HG03066 (cell line): Measurements from ENCODE around the gene GSTK1.

Source experiments
- ATAC-seq: cut with Tn5 transposase; IDR thresholded peaks from one replicate; pipeline ENCODE4 v1.9.1; 2021; ENCODE audit warnings: low read depth; ENCODE audit not compliant: unreplicated experiment

The GSTK1 gene

DNA sequence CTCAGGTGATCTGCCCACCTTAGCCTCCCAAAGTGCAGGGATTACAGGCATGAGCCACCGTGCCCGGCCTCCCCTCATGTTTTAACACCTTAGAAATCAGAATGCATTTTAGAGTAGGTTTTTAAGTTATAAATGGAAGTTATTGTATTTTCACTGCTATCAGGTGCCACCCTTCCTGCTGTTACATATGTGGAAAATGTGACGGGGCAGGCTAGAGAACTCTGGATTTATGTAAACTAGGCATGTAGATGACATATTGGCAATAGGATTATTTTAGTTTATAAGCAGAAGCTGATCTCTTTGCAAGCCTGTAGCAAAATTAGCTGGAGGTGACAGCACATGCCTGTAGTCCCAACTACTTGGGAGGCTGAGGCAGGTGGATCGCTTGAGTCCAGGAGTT lies 27.1 kb downstream of the GSTK1 start:
- no peak for ATAC-seq

DNA sequence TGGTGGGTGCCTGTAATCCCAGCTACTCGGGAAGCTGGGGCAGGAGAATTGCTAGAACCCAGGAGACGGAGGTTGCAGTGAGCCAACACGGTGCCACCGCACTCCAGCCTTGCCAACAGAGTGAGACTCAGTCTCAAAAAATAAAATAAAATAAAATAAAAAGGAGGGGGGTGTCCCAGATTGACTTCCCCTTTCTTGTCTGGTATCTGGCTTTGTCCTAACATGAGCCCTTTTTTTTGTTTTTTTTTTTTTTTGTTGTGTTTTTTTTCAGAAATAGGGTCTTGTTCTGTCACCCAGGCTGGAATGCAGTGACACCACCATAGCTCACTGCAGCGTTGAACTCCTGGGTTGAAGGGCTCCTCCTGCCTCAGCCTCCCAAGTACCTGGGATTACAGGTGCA lies 29.6 kb downstream of the GSTK1 start:
- no peak for ATAC-seq

DNA sequence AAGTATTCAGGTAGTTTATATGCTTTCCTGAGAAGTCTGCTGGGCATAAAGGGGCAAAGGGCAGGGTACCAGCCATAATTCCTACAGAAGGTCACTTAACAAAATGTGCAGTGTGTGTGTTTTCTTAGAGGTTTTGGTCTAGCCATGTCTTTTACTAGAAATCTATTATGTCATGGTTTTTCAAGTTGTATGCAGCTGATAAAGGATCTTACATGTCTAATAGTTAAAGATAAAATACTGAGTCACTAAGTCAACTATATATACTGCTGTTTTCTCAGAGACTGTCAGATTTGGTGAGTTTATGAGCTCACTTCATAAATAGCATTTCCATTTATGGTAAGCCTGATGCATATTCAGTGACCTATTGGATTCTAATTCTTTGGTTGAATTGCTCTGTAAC lies 32.6 kb downstream of the GSTK1 start:
- ATAC-seq, result no peak

DNA sequence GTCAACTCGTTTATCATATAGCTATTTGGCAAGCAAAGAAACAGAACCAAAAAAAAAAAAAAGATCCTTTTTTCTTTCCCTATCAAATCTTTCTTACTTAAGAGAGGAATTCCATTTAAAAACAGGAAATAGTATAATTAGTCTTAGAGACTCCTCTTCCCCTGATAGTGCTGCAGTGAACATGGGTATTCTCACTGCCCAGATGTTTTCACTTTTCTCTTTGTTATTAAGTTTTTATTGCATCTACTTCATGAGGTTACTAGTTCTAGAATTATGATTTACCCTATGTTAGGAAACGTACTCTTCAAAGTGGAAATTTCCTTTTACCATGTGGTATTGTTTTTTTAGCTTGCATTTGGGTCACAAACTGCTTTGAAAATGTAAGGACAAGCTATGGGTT lies 33.4 kb downstream of the GSTK1 start:
- ATAC-seq, result no peak

DNA sequence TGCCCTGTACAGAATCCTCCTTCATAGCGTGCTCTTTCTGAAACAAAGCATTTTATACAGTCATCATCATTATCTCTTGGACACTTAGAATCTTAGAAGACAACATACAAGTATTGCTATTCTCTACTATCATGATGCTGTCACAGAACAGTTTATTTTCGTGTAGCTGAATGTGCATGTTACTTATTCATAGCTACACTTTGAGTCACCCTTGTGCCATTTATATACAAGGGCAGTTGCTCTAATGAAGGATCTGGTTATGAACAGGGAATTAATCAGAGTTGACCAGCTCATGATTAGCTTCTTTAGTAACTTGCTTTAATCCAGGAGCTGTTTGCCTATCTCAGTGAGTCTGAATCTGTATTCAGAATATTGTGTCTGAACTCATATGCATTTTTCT lies 36.1 kb downstream of the GSTK1 start:
- ATAC-seq, result no peak

DNA sequence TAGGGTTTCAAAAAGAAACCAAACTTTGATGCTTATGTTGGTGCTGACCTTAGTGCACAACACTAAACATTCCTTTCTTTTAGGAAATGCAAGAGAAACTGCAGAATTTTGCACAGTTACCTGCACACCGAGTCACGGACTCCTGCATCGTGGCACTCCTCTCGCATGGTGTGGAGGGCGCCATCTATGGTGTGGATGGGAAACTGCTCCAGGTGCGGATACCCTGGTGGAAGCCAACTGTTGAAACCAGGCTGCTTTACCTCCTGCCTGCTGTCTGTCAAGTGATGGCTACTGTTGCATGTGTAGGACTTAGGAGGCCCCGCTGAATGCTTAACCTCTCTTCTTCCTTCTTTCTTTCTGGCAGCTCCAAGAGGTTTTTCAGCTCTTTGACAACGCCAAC lies 36.6 kb downstream of the GSTK1 start:
- ATAC-seq, result no peak

DNA sequence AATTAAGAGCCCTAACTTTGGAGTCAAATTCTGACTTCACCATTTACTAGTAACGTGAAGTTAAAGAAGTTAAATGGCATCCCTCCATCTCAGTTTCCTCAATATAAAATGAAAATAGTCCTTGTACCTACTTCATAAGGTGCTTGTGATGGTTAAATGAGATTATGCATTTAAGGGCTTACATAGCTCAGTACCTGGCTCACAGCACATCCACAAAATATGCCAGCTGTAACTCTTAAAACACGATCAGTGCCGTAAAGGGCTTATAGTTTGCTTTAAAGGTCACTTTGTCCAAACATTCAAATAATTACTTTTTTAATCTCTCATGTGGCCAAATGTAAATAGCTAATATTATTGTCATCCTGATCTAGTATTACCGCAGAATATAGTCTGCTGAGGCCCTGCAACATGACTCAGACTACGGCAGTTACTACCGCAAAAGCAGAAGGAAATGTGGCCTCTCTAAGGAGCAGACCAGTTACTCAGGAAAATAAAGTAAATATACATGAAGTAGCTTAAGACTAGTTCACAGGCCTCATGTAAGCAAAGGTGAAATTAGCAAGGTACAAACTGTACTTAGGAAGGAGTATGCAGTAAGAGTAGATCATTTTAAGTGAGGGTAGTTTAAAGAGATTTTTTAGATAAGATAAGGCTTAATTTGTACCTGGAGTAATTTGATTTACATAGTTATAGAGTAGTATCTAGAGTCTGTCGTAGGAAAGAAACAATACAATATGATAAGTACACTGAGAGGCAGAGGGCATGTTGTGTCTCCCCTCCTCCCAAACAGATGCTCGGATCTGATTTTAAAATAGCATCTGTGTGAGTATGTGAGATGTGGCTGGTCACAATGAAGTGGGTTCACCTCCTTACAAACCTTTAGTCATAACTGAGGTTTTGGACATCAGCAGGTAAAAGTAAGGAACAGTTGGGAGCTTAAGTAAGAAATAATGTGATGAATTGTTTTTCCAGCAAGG lies 38.0 kb downstream of the GSTK1 start:
- ATAC-seq, result no peak

DNA sequence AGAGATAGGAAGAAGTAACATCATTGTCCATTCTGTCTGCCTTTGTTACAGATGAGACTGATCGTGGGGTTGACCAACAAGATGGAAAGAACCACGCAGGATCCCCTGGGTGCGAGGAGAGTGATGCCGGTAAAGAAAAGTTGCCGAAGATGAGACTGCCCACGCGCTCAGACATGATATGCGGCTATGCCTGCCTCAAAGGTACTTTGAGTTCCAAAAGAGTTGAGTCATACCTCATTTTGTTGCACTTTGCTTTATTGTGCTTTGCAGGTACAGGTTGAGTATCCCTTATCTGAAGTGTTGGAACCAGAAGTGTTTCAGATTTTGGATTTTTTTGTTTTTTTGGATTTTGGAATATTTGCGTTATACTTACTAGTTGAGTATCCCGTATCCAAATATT lies 40.5 kb downstream of the GSTK1 start:
- ATAC-seq, result no peak

DNA sequence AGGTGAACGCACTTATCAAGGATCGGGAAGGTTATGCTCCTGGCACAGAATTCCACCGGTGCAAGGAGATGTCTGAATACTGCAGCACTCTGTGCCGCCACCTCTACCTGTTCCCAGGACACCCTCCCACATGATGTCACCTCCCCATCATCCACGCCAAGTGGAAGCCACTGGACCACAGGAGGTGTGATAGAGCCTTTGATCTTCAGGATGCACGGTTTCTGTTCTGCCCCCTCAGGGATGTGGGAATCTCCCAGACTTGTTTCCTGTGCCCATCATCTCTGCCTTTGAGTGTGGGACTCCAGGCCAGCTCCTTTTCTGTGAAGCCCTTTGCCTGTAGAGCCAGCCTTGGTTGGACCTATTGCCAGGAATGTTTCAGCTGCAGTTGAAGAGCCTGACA lies 41.7 kb downstream of the GSTK1 start:
- ATAC-seq, result no peak

DNA sequence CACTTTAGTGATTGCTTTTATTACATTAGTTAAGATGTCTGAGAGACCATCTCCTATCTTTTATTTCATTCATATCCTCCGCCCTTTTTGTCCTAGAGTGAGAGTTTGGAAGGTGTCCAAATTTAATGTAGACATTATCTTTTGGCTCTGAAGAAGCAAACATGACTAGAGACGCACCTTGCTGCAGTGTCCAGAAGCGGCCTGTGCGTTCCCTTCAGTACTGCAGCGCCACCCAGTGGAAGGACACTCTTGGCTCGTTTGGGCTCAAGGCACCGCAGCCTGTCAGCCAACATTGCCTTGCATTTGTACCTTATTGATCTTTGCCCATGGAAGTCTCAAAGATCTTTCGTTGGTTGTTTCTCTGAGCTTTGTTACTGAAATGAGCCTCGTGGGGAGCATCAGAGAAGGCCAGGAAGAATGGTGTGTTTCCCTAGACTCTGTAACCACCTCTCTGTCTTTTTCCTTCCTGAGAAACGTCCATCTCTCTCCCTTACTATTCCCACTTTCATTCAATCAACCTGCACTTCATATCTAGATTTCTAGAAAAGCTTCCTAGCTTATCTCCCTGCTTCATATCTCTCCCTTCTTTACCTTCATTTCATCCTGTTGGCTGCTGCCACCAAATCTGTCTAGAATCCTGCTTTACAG lies 42.3 kb downstream of the GSTK1 start:
- no peak for ATAC-seq

DNA sequence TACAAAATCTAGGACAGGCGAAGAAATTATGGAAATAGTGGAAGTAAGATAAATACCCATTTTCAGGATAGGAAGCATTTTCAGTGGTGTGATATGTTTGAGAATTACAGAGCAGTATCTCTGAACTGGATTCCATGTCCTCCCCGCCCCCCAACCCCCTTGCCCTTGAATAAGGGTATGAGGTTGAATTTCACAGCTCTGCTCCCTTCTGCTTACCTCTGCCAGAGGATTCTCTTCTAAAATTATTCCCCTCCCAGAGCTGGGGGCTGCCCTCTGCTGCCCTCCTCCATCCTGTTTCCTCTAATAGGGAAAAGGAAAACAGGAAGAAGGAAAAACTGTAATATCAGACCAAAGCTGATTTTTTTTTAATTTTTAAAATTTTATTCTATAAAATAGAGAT lies 45.4 kb downstream of the GSTK1 start:
- ATAC-seq, result no peak

DNA sequence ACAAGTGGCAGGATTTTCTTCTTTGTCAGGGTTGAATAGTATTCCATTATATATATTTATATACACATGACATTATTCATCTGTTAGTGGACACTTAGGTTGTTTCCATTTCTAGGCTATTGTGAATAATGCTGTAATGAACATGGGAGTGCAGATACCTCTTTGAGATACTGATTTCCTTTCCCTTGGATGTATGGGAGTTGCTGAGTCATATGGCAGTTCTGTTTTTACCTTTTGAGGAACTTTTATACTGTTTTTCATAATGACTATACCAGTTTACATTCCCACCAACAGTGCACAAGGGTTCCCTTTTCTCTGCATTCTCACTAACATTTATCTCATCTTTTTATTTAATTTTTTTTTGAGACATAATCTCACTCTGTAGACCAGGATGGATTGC lies 50.9 kb downstream of the GSTK1 start:
- no peak for ATAC-seq

DNA sequence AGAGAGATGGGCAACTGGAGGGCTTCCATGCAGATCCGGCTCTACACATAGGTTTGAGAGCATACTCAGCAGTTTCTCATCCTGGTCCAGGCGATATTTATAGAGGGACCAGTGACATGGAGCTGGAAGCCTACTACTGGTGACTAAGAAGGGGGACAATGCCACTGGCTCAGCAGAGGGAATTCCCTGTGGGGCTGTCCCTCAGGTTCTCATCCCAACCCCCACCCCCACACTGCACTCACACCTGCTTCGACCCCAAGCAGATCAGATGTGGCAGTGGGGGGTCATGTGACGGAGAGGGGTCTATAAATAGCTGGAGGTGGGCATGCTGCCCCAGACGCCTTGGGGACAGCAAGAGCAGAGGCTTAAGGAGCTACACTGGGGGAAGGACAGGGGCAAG lies 52.5 kb downstream of the GSTK1 start, which contains the start of gene CLCN1:
Gene CLCN1, plus strand, starts transcription at position 336 of the 400 bp plus-strand sequence. CDS start 102 bp downstream, outside the sequence.
- ATAC-seq, result no peak

DNA sequence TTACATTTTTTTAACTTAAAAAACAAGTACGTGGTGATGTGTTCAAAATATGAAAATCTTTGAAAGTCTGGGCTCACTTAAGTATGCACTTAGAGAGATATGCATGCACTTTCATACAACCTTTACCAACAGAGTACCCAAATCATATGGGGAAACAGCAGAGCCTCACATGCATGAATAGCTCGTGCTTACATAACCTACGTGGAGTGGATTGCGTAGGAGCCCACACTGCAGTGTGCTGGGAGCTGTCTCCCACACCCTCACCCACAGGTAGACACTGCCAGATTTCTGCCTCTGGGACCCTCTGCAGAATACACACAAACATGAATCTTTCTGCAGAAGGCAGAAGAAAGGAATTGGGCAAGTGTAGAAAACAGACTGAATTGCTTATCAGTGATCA lies 53.3 kb downstream of the GSTK1 start:
- no peak for ATAC-seq

DNA sequence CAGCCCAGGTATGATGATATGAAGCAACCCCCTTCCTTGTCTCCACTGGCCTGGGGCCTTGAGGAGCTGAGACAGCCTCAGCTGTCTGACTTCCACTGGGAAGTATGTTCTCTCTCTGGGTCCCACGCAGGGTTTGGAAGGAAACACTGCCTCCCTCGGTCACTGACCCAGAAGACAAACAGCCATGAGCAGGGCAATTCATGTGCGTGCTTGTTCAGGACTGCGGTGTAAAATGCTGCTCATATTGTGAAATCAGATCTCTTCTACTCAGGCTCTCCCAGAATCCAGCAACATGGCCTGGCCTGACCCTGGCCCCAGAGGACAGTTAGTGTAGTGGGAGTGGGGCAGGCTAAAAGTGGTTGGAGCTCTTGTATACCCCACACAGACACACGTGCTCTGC lies 55.4 kb downstream of the GSTK1 start:
- ATAC-seq, result no peak
